NCI-H2196 (cell line): ENCODE measurements around the gene NEU2.
"Not testable (repeated sequence)": the region's sequence is repeated elsewhere in the genome, so short reads cannot be mapped to it uniquely, and the experiment has no call there.

ENCODE experiments used
- DNase-seq: peaks from one replicate; lab custom pipeline; 2025; ENCODE audit not compliant: unreplicated experiment; lab: John Stamatoyannopoulos, UW

The NEU2 gene

DNA sequence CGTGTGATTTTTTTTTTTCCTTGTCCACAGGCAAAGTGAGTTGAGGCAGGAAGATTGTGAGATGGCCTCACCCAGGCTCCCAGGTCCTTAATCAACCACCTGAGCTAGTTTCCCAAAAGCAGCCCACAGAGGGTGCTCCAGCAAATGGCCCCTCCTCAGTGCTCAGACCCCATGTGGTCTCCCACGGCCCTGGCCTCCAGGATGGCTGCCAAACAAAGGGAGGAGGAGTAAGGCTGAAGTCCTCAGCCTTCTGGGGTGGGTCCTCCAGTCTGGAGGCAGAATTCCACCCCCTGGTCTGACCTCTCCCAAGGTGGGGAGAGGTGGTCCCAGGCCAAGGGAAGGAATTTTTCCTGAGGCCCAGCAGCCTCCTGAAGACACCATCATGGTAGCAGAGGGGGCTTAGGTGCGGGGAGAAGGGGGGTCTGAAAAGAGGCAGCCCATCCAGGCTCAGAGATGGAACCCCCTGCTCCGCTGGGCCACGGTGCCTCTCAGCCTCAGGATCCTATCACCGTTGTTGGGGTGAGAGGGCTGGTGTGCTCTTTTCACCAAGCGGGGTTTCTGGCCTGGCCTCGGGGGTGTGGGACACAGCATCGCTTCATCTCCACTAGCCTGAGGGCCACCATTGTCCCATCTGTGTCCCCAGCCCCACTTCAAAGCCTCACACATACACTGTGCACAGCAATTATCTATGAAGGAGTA is 21.8 kb upstream of the NEU2 start:
- DNase-seq, result no peak

DNA sequence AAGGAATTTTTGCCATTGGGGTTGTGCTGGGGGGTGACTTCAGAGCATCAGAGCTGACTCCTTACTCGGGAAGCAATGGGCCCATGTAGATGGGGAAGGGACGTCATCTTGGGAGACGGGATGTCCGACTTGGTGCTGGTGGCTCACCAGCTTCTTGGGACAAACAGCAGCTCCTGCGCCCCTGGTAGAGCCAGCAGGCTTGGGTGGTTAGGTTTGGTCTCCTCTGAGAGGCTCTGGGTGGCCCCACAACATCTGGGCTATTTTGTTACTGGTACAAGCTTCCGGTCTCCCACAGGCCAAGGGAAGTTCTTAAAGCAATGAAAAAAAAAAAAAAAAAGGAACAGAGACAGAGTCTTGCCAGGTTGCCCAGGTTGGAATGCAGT is 21.2 kb upstream of the NEU2 start:
- DNase-seq, result no peak

GRCh38 chr2:233011702-233012131 is 20.8 kb upstream of the NEU2 start:
- DNase-seq, result no peak

DNA sequence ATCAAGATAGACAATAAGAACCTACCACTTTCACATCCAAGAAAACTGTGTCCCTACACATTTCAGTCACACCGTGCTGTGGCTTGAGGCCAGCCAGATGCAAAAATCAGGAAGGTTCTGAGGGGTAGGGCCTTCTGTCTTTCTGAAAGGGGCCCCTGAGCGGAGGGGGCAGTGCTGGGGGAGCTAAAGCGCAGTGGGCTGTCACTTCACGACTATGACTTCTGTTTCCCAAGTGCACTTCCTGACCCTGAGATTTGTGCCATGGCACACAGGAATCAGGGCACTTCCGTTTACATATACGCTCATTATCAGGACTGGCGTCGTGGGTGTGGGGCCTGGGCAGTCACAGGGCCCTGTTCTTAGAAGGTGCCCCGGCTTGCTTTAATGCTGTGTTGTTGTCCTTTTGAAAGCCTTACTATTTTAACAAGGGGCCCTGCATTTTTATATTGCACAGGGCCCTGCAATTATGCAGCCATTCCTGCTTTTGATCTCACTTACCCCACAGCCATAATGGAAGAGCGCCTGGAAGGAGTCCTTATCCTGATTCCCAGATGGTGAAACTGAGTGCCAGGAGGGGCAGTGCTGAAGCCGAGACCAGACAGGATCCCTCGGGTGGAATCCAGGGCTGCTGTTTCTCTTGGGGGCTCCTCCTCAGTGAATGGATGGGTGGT is 20.0 kb upstream of the NEU2 start:
- no peak for DNase-seq

GRCh38 chr2:233013027-233013461 is 19.4 kb upstream of the NEU2 start, which contains the start of gene NGEF:
NGEF (minus strand) TSS chr2:233013256; CDS start chr2:232974890, 38,366 bp downstream.
- DNase-seq, result no peak

DNA sequence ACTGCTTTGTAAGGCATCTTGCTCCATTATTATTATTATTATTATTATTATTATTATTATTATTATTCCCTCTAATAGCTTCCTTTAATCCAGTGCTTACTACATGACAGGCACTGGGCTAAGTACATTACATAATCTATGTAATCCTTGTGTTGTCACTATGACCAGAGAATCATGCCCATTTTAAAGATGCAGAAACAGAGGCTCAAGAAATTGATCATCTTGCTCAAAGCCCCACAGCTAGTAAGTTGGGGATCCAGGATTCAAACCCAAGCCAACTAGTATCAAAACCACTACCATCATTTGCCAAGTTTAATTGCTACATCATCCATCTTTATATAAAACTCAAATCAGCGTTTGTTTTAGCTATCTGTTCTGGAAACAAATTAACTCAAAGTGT is 18.8 kb upstream of the NEU2 start:
- no peak for DNase-seq

GRCh38 chr2:233015019-233015645 is 17.3 kb upstream of the NEU2 start:
- no peak for DNase-seq

DNA sequence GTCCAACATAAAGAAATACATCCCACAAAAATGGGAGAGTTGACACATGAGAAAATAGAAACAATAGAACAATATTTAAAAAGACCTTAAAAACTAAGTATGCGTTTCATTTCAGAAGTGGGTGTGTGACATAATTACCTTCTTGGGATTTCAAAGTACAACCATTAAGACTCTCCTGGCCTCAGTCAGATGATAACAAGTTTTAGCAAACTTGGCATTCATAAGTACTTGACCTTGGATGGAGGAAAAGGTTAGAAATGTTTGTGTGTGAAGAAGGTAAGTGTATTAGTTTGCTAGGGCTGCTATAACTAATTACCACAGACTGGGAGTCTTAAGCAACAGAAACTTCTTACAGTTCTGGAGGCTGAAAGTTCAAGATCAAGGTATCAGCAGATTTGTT is 14.5 kb upstream of the NEU2 start:
- no peak for DNase-seq

GRCh38 chr2:233019610-233020009 is 12.9 kb upstream of the NEU2 start:
- DNase-seq, result not testable (repeated sequence)

- no peak for DNase-seq
These were observed 12.0 kb upstream of the NEU2 start for GRCh38 chr2:233020454-233020853.

DNA sequence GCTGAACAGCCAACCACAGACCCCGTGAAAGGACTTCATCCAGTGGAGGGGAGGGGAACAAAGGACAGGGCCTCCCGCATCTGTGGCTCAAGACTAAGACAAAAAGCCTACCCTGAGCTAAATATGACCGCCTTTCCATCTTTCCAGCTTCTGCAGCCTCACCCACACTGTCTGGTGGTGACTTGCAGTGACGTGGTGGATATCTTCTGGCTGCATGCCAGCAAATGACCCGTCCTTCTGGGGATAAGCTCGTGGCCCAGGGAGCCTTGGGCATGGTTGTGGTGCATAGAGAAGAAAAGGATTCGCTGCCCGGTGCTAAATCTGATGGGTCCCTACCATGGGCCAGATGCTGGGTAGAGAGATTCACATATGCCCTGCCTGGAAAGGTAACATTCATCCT is 10.7 kb upstream of the NEU2 start:
- DNase-seq, result no peak

DNA sequence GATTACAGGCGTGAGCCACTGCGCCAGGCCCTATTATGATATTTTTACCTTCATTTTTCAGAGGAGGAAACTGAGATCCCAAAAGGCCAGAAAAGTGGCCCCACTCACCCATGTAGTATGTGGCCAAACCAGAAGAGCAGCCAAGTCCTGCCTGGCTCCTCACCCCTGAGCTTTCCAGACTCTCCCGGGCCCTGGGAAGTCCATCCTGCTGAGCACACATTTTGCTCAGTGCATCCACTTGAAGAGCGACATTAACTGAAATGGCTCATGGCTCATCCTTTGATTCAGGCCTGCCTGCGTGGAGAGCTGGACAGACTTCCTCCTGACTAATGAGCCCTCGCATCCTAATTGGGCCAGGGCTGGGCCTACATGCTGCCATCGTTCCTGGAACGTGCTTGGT is 9.9 kb upstream of the NEU2 start:
- DNase-seq, result no peak

DNA sequence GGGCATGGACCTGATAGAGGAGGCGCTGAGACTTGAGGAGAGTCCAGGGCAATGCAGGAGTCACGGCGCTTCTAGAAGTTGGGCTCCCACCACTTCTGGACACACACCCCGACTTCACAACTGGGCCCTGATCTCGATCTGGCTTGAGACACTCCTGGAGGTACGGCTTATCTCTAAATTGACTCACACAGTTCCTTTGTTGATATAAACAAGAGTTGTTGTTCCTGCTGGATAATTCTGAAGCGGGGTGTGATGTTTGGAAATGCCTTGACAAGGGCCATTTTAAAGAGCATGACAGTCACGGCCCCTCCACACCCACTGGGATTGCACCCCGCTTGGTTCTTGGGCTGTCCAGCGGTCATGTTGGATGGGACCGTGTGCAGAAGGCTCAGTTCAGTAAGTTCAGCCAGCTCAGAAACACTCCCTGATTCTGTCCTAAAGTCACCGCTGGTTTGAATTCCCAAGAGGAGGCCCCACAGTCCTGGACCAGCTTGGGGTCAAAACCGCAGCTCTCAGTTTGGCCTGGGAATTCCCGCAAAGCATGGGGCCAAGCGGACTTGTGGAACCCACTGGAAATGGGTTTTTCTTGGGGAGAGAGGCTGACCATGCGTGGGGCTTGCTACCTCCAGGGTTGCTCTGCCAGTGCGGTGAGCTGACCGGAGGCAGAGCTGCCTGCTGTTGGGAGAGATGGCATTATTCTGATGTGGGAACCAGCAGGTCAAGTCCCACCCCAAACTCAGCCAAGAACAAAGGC is 9.3 kb upstream of the NEU2 start:
- DNase-seq, result no peak

- no peak for DNase-seq
These were observed 8.6 kb upstream of the NEU2 start for GRCh38 chr2:233023761-233024410.

DNA sequence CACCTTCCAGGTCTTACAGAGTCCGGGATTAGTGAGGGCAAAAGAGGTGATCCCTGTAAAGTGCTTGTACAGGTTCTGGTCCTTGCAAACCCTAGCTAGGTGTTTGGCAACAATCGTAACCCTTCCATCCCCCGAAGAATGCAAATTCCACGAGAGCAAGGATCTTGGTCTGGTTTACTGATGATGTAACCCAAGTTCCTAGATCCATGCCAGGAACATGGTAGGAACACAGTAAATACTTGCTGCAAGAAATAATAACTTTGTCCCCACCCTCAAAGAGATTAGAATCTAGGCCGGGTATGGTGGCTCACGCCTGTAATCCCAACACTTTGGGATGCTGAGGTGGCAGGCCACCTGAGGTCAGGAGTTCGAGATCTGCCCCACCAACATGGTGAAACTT is 6.8 kb upstream of the NEU2 start:
- no peak for DNase-seq

GRCh38 chr2:233026198-233026813 is 6.2 kb upstream of the NEU2 start:
- DNase-seq, result no peak

- no peak for DNase-seq
These were observed 3.2 kb upstream of the NEU2 start for GRCh38 chr2:233029321-233029720.

DNA sequence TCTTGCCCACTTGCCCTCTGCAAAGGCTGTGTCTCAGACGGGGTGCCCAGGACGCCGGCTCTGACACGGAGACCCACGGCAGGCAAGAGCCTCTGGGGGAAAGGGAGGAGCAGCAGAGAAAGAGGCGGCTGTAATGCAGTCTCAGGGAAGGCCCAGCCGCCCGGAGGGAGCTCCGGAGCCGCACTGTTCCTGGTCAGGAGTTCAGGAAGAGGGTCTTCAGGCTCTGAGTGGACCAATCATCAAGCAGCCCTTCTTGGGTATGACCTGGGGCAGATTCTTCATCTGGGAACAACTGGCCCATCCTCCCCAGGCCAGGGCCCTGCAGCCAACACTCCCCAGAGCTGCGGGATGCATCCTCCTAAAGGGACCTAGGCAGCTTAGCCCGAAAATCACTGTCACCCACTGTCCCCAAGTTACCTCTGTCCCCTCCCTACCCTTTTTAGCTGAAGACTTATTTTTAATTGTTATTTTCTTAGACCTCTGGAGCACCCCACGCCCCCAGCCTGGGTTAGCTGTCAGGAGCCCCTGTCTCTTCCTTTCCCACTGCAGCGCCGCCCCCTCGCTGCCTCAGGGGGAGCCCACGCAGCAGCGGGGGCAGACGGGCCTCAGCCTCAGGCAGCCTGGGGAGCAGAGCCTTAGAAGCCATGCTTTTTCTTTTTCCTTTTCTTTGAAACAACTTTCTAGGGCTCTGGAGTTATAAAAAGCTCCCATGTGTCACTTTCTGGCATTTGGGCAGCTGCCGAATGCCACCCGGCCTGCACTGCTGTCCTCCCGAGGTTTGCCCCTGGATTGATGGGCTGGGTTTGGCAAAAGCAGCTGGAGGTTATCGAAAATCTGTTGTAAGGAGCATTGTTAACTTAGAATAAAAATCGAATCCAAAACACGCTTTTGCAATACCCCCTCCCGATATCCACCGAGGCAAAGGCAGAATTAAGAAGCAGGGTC is 644 bp upstream of the NEU2 start:
- DNase-seq, result no peak

DNA sequence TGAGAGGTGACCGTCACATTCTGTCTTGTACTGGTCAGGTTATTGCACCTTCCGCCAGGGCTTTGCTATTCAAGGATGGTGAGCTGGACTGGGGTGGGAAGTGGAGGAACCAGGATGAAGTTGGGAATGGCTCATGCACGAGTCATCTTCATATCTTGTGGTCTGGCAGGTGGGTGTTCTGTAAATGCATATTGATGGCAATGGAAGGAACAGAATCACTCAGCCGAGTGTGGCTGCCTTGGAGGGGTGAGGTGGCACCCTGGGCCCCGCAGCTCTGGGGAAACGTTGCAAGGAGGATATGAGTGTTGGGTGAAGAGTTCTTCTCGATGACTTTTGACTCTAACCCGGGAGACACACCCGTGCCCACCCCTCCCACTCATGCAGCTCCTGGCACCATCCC is 1.2 kb downstream of the NEU2 start:
- DNase-seq, result no peak
